IgD-negative memory B cell (primary cell): ENCODE measurements around the gene TAOK3. TPM values are rescaled to one million over a fixed set of nuclear protein-coding genes. Genes with fewer than 3 reads are reported as not detected.
"Not testable (repeated sequence)": the region's sequence is repeated elsewhere in the genome, so short reads cannot be mapped to it uniquely, and the experiment has no call there.

Source experiments
- H3K27ac Mint-ChIP-seq, 3 donors: one replicate each; pipeline ENCODE4 v1.8.0; 2020 to 2022; ENCODE audit warnings: mild to moderate bottlenecking in 3 of 3, mixed read lengths in 3 of 3, moderate library complexity in 1 of 3
- H3K27me3 Mint-ChIP-seq: one replicate; pipeline ENCODE4 v1.8.0; 2021; ENCODE audit warnings: mixed read lengths
- H3K36me3 Mint-ChIP-seq: one replicate; pipeline ENCODE4 v1.8.0; 2020; ENCODE audit warnings: mild to moderate bottlenecking, mixed read lengths
- H3K4me1 Mint-ChIP-seq, 3 donors: one replicate each; pipeline ENCODE4 v1.8.0; 2020 to 2022; ENCODE audit warnings: mixed read lengths in 3 of 3, mild to moderate bottlenecking in 1 of 3
- H3K4me3 Mint-ChIP-seq, 4 donors: one replicate each; pipeline ENCODE4 v1.8.0; 2020 to 2022; ENCODE audit warnings: mild to moderate bottlenecking in 4 of 4, mixed read lengths in 4 of 4, moderate library complexity in 3 of 4
- H3K9me3 Mint-ChIP-seq, 3 donors: one replicate each; pipeline ENCODE4 v1.8.0; 2020 to 2021; ENCODE audit warnings: mixed read lengths in 3 of 3, mild to moderate bottlenecking in 1 of 3
- polyA plus RNA-seq: library from polyadenylated mRNA; unstranded; fragments of 300-500 nt; fragmentation: Illumina TruSeq; gene quantifications from one replicate; pipeline ENCODE4 v1.2.3, GENCODE V29; 2021

Gene TAOK3
- polyA plus RNA-seq, 1 donor from 2014 or later, result 107 TPM

DNA sequence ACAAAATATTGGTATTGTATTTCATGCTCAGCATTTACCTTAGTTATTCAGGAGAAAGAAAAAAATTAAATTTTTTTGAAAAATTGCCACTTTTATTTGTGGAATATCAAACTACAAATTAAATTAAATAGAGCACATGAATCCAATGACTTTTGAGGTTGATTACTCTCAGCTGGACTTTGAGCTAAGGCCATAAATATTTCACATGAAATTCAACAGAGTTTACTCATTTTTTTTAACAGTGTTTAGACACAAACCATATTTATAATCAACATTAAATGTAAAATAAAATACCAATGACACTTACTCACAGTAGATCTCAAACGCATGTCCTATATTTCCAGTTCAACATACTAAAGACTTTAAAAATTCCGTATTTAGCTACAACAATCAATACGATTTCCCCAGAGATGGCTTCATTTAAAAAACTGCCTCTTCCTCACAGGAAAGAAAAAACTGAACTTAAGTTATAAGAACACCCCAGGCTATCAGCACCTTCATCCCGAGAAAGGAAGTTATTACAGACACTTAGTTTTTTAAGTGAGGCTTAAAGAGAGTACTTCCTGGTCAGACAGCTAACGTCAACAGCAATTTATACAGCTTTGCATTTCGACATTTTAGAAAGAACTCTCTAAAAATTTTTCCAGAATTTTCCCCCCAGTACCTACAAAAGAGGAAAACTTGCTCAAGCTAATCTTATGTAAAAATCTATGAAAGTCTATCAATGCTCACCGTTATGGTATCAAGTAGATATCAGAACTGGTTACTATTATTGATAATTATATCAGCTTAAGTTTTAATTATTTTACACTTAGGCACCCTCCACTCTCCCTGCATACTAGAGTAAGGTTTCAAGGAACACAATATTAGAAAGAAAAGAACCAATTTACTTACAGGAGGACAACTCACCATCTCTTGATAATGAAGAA, 13.8 kb downstream of the TAOK3 start:
- H3K36me3 Mint-ChIP-seq, result peaks cover 5% of the 10 kb centered on the region
- peaks cover 0 to 1% (median 0%) of the 10 kb centered on the region in 3 donors for H3K9me3 Mint-ChIP-seq
- H3K4me1 Mint-ChIP-seq, result peaks cover 31 to 35% (median 34%) of the 10 kb centered on the region in 3 donors
- H3K27ac Mint-ChIP-seq, result peak overlapping the region; percentile 5 to 91 (median 91)
- peak overlapping the region; percentile 94 to 95 (median 94) for H3K4me3 Mint-ChIP-seq
- no peaks in the 10 kb centered on the region for H3K27me3 Mint-ChIP-seq

DNA sequence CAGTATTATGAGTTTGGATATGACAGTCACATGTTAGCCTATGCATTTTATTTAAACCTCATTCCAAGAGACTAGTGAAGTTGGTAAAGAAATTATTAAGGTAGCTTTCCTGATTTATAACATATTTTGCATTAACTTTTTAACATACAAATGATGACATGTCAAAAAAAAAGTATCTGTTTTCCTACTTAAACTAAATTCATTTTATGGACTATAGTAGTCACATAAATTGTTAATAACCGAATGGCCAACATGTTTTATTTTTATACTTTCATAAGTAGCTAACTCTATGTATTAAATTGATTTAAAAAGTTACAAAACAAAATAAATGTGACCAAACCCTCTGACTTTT, 14.7 kb downstream of the TAOK3 start:
- H3K36me3 Mint-ChIP-seq, result peaks cover 4% of the 10 kb centered on the region
- peak overlapping the region in 2 of 3 donors; percentile 47 to 86 for H3K27ac Mint-ChIP-seq
- no peaks in the 10 kb centered on the region for H3K27me3 Mint-ChIP-seq
- peaks cover 36 to 39% (median 37%) of the 10 kb centered on the region in 3 donors for H3K4me1 Mint-ChIP-seq
- peak overlapping the region; percentile 51 to 95 (median 83) for H3K4me3 Mint-ChIP-seq
- H3K9me3 Mint-ChIP-seq, result peaks cover 0 to 1% (median 0%) of the 10 kb centered on the region in 3 donors

DNA sequence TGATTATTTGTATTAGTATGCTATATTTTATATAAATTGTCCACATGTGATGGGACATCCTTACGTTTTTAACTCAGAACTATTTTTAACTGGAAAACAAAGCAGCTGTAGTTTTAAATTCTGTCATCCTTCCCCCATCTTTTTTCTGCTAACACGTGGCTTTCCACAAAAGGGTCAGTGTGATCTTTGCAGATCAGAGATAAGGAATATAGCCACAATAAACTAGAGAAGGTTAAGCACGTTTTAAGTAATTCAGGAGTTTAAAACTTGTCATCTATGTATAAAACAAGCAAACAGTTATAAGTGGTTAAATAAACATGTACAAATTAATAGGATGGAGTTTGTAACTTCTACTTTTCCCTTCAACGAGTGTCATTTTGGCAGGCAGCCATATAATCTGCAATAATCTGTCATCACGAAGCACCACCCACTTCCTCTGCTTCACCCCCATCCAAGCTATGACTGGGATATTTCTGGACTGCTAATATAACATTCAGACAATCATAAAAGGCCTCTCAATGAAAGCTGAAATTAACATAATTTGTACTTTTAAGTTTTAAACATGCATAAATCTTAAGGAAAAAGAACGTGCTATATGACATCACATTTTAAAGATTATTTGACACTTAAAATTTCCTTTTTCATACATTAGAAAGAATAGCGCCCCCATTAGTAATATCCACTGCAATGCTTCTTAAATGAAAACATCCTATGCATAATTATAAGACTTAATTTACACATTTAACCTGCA, 15.3 kb downstream of the TAOK3 start:
- Mint-ChIP-seq H3K27ac (peak overlapping the region; percentile 47 to 86 (median 49)), H3K27me3 (no peaks in the 10 kb centered on the region), H3K4me1 (peaks cover 37 to 39% (median 38%) of the 10 kb centered on the region in 3 donors), H3K4me3 (peak overlapping the region; percentile 51 to 95 (median 83)), H3K9me3 (peaks cover 0 to 1% (median 0%) of the 10 kb centered on the region in 3 donors), H3K36me3 (peaks cover 5% of the 10 kb centered on the region)

DNA sequence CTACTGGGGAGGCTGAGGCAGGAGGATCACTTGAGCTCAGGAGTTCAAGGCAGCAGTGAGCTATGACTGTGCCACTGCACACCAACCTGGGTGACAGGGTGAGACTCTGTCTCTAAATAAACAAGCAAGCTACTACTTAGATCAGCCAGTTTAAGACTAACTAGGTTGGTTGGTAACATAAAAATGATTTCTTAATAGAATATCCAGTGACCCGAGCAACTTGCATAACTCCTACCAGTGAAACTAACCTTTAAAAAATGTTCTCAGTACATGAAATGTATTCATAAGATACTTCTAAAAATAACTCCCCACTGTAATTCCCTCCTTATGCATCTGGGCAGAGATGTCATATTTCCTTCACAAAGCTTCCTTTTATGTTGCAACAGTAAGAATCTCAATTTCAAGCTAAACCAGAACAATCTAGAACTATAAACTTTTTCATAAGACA, 15.9 kb downstream of the TAOK3 start:
- peaks cover 0 to 1% (median 0%) of the 10 kb centered on the region in 3 donors for H3K9me3 Mint-ChIP-seq

DNA sequence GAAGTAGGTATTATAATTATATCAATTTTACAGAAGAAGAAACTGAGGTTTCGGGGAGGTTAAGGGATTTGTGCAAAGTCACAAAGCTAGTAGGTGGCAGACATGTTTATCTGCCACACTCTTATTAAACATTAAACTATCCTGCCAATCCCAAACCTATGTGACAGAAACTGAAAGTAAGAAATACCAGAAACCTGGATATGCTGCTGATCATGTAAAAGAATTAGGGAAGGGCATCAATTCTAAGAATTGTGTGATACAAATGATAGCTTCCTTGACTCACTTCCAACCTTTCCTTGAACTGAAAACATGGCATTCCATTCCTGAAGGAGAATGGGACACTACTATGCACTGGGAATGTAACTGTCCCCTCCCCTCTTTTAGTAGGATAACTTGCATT, 16.9 kb downstream of the TAOK3 start:
- Mint-ChIP-seq H3K27ac (no peak overlapping the region), H3K9me3 (peaks cover 0 to 1% (median 0%) of the 10 kb centered on the region in 3 donors), H3K4me1 (peaks cover 37 to 44% (median 38%) of the 10 kb centered on the region in 3 donors), H3K4me3 (peak overlapping the region in 1 of 4 donors; percentile 27), H3K36me3 (peaks cover 5% of the 10 kb centered on the region), H3K27me3 (no peaks in the 10 kb centered on the region)

More for the DNA sequence above, 15.9 kb downstream of the TAOK3 start:
- H3K27ac Mint-ChIP-seq, result peak overlapping the region in 1 of 3 donors; percentile 86
- H3K4me1 Mint-ChIP-seq, result peaks cover 37 to 39% (median 38%) of the 10 kb centered on the region in 3 donors
- H3K4me3 Mint-ChIP-seq, result peak overlapping the region in 3 of 4 donors; percentile 72 to 95 (median 94)
- no peaks in the 10 kb centered on the region for H3K27me3 Mint-ChIP-seq
- peaks cover 5% of the 10 kb centered on the region for H3K36me3 Mint-ChIP-seq

- Mint-ChIP-seq H3K27me3 (no peaks in the 10 kb centered on the region), H3K36me3 (peaks cover 5% of the 10 kb centered on the region), H3K4me3 (peak overlapping the region in 1 of 4 donors; percentile 44), H3K4me1 (peaks cover 34 to 47% (median 38%) of the 10 kb centered on the region in 3 donors), H3K27ac (peak overlapping the region in 1 of 3 donors; percentile 78), H3K9me3 (peaks cover 0 to 1% (median 0%) of the 10 kb centered on the region in 3 donors)
Measured at GRCh38 chr12:118354903-118355302, 17.8 kb downstream of the TAOK3 start.

GRCh38 chr12:118354503-118354902, 18.2 kb downstream of the TAOK3 start:
- Mint-ChIP-seq H3K4me1 (peaks cover 30 to 43% (median 35%) of the 10 kb centered on the region in 3 donors), H3K4me3 (peak overlapping the region in 1 of 4 donors; percentile 38), H3K27ac (peak overlapping the region in 1 of 3 donors; percentile 78)
- not testable (repeated sequence) for H3K27me3 Mint-ChIP-seq, H3K9me3 Mint-ChIP-seq, H3K36me3 Mint-ChIP-seq

DNA sequence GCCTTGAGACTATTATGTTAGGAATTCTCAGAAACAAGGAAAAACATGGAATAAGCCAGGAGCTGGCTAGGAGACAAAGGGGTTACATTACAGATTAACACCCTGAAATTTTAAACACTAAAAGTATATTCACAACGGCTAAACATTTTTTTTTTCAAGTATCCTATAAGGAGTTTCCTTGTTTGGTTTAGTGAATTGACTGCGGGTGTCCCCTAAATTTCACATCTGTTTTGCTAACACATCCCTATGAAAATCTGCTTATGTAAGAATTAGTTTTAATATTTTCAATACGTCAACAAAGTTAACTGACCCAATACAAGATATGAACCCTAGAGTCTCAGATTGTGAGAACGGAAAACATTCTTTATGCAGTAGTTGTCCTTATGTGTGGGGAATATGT, 19.0 kb downstream of the TAOK3 start:
- H3K4me3 Mint-ChIP-seq, result no peak overlapping the region
- peaks cover 0 to 1% (median 0%) of the 10 kb centered on the region in 3 donors for H3K9me3 Mint-ChIP-seq
- H3K27ac Mint-ChIP-seq, result no peak overlapping the region
- peaks cover 7% of the 10 kb centered on the region for H3K36me3 Mint-ChIP-seq
- H3K27me3 Mint-ChIP-seq, result no peaks in the 10 kb centered on the region
- H3K4me1 Mint-ChIP-seq, result peaks cover 27 to 43% (median 29%) of the 10 kb centered on the region in 3 donors

GRCh38 chr12:118350908-118351559, 21.7 kb downstream of the TAOK3 start:
- Mint-ChIP-seq H3K27me3 (no peaks in the 10 kb centered on the region), H3K4me1 (peaks cover 27 to 46% (median 30%) of the 10 kb centered on the region in 3 donors), H3K9me3 (peaks cover 0 to 1% (median 0%) of the 10 kb centered on the region in 3 donors), H3K36me3 (peaks cover 7% of the 10 kb centered on the region), H3K4me3 (no peak overlapping the region), H3K27ac (no peak overlapping the region)

DNA sequence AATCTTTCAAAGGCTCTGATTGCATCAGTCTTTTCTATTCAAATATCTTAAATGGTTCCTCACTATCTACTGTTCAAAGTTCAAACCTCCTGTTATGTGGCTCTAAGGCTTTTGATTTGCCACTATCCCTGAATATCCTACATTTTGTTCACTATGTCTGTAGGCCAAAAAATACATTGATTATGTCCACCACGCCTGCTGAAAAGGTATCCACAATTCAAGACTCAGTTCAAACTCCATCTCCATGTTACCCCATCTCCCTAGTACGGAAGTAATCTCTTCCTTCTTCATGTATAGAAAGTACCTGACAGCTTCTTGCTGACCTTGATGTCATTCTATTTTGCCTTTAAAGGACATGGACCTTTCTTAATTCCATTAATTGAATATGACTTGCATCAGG, 24.8 kb downstream of the TAOK3 start:
- Mint-ChIP-seq H3K4me3 (peak overlapping the region in 1 of 4 donors; percentile 88), H3K27ac (peak overlapping the region; percentile 1 to 88 (median 84)), H3K27me3 (no peaks in the 10 kb centered on the region), H3K9me3 (no peaks in the 10 kb centered on the region), H3K36me3 (peaks cover 5% of the 10 kb centered on the region), H3K4me1 (peaks cover 23 to 45% (median 36%) of the 10 kb centered on the region in 3 donors)

GRCh38 chr12:118346895-118347294, 25.8 kb downstream of the TAOK3 start:
- Mint-ChIP-seq H3K4me1 (peaks cover 23 to 47% (median 34%) of the 10 kb centered on the region in 3 donors), H3K27me3 (no peaks in the 10 kb centered on the region), H3K9me3 (no peaks in the 10 kb centered on the region), H3K4me3 (peak overlapping the region in 2 of 4 donors; percentile 85 to 88), H3K36me3 (peaks cover 4% of the 10 kb centered on the region), H3K27ac (peak overlapping the region; percentile 29 to 90 (median 72))

DNA sequence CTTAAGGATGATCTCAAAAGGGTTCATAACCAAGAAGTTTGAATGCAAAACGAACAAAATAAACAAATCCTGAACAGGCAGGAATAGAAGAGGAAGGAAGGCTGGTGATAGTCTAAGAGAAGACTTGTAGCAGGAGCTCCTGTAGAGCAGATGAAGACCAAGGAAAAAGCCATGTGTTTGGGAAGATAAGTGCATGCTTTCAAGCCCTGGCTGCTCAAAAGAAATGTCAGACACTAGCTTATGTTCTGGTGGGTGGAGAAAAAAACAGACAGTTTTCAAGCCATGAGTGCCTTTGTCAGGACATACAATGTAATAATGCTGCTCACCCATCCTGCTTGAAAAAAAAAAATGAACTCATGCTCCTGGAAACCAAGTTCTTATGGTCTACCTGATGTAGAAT, 27.4 kb downstream of the TAOK3 start:
- Mint-ChIP-seq H3K4me1 (peaks cover 23 to 42% (median 34%) of the 10 kb centered on the region in 3 donors), H3K36me3 (peaks cover 4% of the 10 kb centered on the region), H3K27me3 (no peaks in the 10 kb centered on the region), H3K4me3 (peak overlapping the region in 2 of 4 donors; percentile 13 to 81), H3K27ac (peak overlapping the region in 2 of 3 donors; percentile 3 to 14), H3K9me3 (no peaks in the 10 kb centered on the region)

- peaks cover 23 to 39% (median 38%) of the 10 kb centered on the region in 3 donors for H3K4me1 Mint-ChIP-seq
- H3K9me3 Mint-ChIP-seq, result no peaks in the 10 kb centered on the region
- H3K27ac Mint-ChIP-seq, result peak overlapping the region in 2 of 3 donors; percentile 3 to 14
- H3K4me3 Mint-ChIP-seq, result no peak overlapping the region
- peaks cover 5% of the 10 kb centered on the region for H3K36me3 Mint-ChIP-seq
- H3K27me3 Mint-ChIP-seq, result no peaks in the 10 kb centered on the region
Measured at GRCh38 chr12:118344829-118345228, 27.9 kb downstream of the TAOK3 start.

GRCh38 chr12:118342090-118342489, 30.6 kb downstream of the TAOK3 start:
- H3K4me3 Mint-ChIP-seq, result no peak overlapping the region
- H3K27me3 Mint-ChIP-seq, result no peaks in the 10 kb centered on the region
- H3K4me1 Mint-ChIP-seq, result peaks cover 24 to 47% (median 35%) of the 10 kb centered on the region in 3 donors
- H3K9me3 Mint-ChIP-seq, result no peaks in the 10 kb centered on the region
- H3K36me3 Mint-ChIP-seq, result peaks cover 8% of the 10 kb centered on the region
- peak overlapping the region in 1 of 3 donors; percentile 27 for H3K27ac Mint-ChIP-seq
